ENCODE results near the gene GLA. TPM values are rescaled to one million over a fixed set of nuclear protein-coding genes. Genes with fewer than 3 reads are reported as not detected.
A peak's percentile ranks its signal among the peaks of the same experiment; 100 is the strongest.

The GLA gene
- total RNA-seq, 6 donors from 2014 or later = 18.9 to 54.0 (median 30.7) TPM

- 0 to 34% methylated on average over 4 to 8 of the region's 8 CpGs for WGBS, 2 donors
- ATAC-seq (ENCODE audit: low FRiP score in 2 of 2) (peak in 1 of 2 donors; percentile 31), DNase-seq (no peak)
- no peak for TF ChIP-seq POLR2A (IDR thresholded peaks at IDR 0.05)
- no peak for TF ChIP-seq EP300 (IDR thresholded peaks at IDR 0.05)
- TF ChIP-seq, protein P1, sequence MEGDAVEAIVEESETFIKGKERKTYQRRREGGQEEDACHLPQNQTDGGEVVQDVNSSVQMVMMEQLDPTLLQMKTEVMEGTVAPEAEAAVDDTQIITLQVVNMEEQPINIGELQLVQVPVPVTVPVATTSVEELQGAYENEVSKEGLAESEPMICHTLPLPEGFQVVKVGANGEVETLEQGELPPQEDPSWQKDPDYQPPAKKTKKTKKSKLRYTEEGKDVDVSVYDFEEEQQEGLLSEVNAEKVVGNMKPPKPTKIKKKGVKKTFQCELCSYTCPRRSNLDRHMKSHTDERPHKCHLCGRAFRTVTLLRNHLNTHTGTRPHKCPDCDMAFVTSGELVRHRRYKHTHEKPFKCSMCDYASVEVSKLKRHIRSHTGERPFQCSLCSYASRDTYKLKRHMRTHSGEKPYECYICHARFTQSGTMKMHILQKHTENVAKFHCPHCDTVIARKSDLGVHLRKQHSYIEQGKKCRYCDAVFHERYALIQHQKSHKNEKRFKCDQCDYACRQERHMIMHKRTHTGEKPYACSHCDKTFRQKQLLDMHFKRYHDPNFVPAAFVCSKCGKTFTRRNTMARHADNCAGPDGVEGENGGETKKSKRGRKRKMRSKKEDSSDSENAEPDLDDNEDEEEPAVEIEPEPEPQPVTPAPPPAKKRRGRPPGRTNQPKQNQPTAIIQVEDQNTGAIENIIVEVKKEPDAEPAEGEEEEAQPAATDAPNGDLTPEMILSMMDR (IDR thresholded peaks at IDR 0.05) = no peak
- no peak for TF ChIP-seq POLR2AphosphoS5 (IDR thresholded peaks at IDR 0.05)
- H3K36me3 ChIP-seq = peaks cover 0 to 21% (median 0%) of the 10 kb centered on the region in 4 donors
- H3K4me3 ChIP-seq = peak overlapping the region; percentile 31 to 72 (median 55)
- H3K4me1 ChIP-seq = peaks cover 5 to 17% (median 14%) of the 10 kb centered on the region in 4 donors
- H3K9me3 ChIP-seq = no peaks in the 10 kb centered on the region
- peak overlapping the region; percentile 92 to 96 (median 94) for H3K27ac ChIP-seq
- no peaks in the 10 kb centered on the region for H3K27me3 ChIP-seq
Observed at GRCh38 chrX:101408532-101408841, 762 bp upstream of the GLA start.

DNA sequence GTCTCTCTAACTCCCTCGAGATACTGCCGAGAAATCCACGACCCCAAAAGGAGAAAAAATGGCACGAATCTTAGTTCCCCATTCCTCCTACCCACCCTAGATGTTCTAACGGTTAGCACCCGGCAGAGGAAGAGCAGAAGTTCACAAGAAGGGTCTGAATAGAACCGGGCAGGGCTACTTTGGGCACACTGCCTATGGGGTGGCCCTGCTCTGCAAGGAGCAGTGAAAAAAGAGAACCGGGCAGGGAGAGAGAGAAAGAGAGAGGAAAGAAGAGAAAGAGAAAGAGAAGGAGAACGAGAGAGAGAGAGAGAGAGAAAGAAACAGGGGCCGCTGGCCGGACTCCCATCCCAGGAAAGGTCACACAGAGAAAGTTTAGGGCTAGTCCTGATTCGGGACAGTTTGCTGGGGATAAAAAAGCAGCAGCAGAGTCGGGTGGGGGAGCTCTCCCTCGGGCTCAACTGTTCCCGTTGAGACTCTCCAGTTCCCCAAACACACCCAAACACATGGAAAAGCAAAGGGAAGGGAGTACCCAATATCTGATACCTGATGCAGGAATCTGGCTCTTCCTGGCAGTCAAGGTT lies 468 bp downstream of the GLA start:
- H3K4me3 ChIP-seq = peak overlapping the region; percentile 15 to 72 (median 55)
- no peak for TF ChIP-seq POLR2AphosphoS5 (IDR thresholded peaks at IDR 0.05)
- TF ChIP-seq, protein P1 (IDR thresholded peaks at IDR 0.05) = no peak
- no peak for TF ChIP-seq POLR2A (IDR thresholded peaks at IDR 0.05)
- TF ChIP-seq EP300 (IDR thresholded peaks at IDR 0.05) = no peak
- peaks cover 5 to 17% (median 13%) of the 10 kb centered on the region in 4 donors for H3K4me1 ChIP-seq
- no peak for DNase-seq
- H3K27me3 ChIP-seq = no peaks in the 10 kb centered on the region
- peaks cover 0 to 11% (median 0%) of the 10 kb centered on the region in 4 donors for H3K36me3 ChIP-seq
- peak in 1 of 2 donors; percentile 35 for ATAC-seq (ENCODE audit: low FRiP score in 2 of 2)
- H3K9me3 ChIP-seq = no peaks in the 10 kb centered on the region
- 1 to 32% methylated on average over 14 to 15 of the region's 15 CpGs for WGBS, 2 donors
- peak overlapping the region; percentile 92 to 96 (median 94) for H3K27ac ChIP-seq

DNA sequence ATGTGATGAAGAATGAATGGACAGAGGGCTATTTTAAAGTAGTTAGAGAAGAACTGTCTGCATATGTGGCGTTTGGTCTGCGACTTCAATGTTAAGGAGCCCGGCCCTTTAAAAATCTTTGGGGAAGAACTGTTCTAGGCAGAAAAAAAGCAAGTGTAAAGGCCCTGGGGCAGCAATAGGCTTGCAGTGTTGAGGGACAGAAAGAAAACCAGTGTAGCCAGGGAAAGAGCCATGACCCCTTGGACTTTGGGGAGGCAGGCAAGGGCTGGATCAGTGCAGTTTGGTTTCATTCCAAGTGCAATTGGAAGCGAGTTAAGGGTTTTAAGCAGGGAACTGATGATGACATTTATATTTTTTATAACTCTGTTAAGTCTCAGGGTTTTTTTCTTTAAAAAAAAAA lies 7.9 kb downstream of the GLA start:
- H3K9me3 ChIP-seq = no peaks in the 10 kb centered on the region
- DNase-seq = no peak
- H3K27me3 ChIP-seq = no peaks in the 10 kb centered on the region
- no peaks in the 10 kb centered on the region for H3K4me1 ChIP-seq
- peaks cover 0 to 21% (median 2%) of the 10 kb centered on the region in 4 donors for H3K36me3 ChIP-seq
- no peak overlapping the region for H3K4me3 ChIP-seq
- no peak overlapping the region for H3K27ac ChIP-seq
- no peak for ATAC-seq (ENCODE audit: low FRiP score in 2 of 2)
- 90 to 91% methylated on average over 4 of the region's 4 CpGs for WGBS, 2 donors
- no peak for TF ChIP-seq EP300 (IDR thresholded peaks at IDR 0.05)
- TF ChIP-seq POLR2A (IDR thresholded peaks at IDR 0.05) = no peak
- TF ChIP-seq, protein P1 (IDR thresholded peaks at IDR 0.05) = no peak
- no peak for TF ChIP-seq POLR2AphosphoS5 (IDR thresholded peaks at IDR 0.05)

DNA sequence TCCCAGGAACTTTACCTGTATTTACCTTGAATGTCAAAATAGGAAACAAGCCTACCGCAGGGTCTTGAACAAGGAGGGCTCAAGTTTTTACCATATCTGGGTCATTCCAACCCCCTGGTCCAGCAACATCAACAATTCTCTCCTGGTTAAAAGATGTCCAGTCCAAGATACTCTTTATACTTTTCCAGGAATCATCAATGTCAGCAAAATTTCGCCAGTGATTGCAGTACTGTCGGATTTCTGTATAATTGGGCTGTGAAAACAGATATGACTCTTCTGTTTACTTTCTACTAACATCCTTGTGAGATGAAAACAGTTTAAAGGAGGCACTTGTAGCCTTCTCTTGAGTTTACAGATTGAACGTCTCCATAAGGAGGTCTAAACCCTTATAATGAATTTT lies 9.0 kb downstream of the GLA start:
- H3K27ac ChIP-seq = no peak overlapping the region
- H3K9me3 ChIP-seq = no peaks in the 10 kb centered on the region
- H3K36me3 ChIP-seq = peaks cover 0 to 21% (median 2%) of the 10 kb centered on the region in 4 donors
- ATAC-seq (ENCODE audit: low FRiP score in 2 of 2) (no peak), DNase-seq (no peak)
- WGBS, 2 donors = 80 to 92% methylated on average over 4 of the region's 4 CpGs
- TF ChIP-seq, protein P1 (IDR thresholded peaks at IDR 0.05) = no peak
- TF ChIP-seq EP300 (IDR thresholded peaks at IDR 0.05) (no peak), POLR2A (IDR thresholded peaks at IDR 0.05) (no peak), POLR2AphosphoS5 (IDR thresholded peaks at IDR 0.05) (no peak)
- H3K4me3 ChIP-seq = no peak overlapping the region
- no peaks in the 10 kb centered on the region for H3K4me1 ChIP-seq
- H3K27me3 ChIP-seq = no peaks in the 10 kb centered on the region

DNA sequence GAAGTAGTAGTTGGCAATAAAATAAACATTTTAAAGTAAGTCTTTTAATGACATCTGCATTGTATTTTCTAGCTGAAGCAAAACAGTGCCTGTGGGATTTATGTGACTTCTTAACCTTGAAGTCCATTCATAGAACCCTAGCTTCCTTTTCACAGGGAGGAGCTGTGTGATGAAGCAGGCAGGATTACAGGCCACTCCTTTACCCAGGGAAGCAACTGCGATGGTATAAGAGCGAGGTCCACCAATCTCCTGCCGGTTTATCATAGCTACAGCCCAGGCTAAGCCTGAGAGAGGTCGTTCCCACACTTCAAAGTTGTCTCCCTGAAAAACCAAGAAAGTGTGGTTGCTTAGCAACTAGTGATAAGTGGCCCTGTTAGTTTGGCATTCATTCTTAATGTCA lies 9.9 kb downstream of the GLA start:
- Histone ChIP-seq H3K27me3 (no peaks in the 10 kb centered on the region), H3K4me1 (no peaks in the 10 kb centered on the region), H3K27ac (no peak overlapping the region), H3K36me3 (peaks cover 0 to 20% (median 2%) of the 10 kb centered on the region in 4 donors), H3K9me3 (no peaks in the 10 kb centered on the region), H3K4me3 (no peak overlapping the region)
- TF ChIP-seq, protein P1 (IDR thresholded peaks at IDR 0.05) = no peak
- no peak for TF ChIP-seq POLR2AphosphoS5 (IDR thresholded peaks at IDR 0.05)
- TF ChIP-seq EP300 (IDR thresholded peaks at IDR 0.05) = no peak
- no peak for TF ChIP-seq POLR2A (IDR thresholded peaks at IDR 0.05)
- ATAC-seq (ENCODE audit: low FRiP score in 2 of 2) = no peak
- DNase-seq = no peak
- WGBS, 2 donors = 32 to 54% methylated on average over 4 of the region's 4 CpGs
